ENCODE measurements around the gene ASF1A. TPM values are rescaled to one million over a fixed set of nuclear protein-coding genes. Genes with fewer than 3 reads are reported as not detected.
"Not testable (repeated sequence)": the region's sequence is repeated elsewhere in the genome, so short reads cannot be mapped to it uniquely, and the experiment has no call there.

The ASF1A gene
- polyA plus RNA-seq (2012; ENCODE audit: missing spikeins) = 17.5 TPM

DNA sequence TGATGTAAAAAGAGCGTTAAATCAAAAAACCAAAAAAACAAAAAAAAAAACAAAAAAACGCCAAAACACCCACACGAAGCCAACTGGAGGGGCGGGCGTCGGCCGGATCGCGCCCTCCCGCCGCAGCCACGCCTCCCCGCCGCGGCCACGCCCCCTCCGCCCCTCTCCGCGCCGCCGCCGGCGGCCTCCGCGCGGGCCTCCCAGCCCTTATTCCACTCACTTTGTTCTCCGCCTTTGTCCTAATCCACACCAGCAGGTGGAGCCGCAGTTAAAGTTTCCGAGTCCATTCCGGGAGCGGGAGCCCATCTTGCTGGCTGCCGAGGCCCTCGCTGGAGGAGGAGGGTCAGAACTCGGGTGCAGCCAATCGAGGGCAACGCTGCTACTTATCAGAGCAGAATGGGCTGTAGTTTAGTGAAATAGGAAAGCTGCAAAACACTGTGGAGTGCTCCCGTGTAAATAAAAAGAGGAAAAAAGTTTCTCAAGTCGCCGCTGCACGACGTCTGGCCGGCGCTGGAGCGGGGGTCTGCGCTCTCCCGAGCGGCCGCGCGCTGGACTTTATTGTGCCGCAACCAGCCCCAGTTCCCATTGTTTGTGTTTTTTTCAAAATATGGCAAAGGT lies at the start of gene ASF1A:
TSS of gene ASF1A (plus strand) at position 346 of the 618 bp plus-strand sequence. CDS start at position 608, 262 bp downstream.
- peak; percentile 56 for DNase-seq (ENCODE audit: insufficient read length)
- FAIRE-seq = peak; percentile 94
- TF ChIP-seq POLR2A (IDR thresholded peaks at IDR 0.05; ENCODE audit: low read depth, low read length) (peak; percentile 62), TAF1 (IDR thresholded peaks at IDR 0.05; ENCODE audit: borderline replicate concordance, low read depth, low read length) (peak; percentile 71; the same call in 1 of the 2 replicates), POLR2AphosphoS5 (IDR thresholded peaks at IDR 0.05; ENCODE audit: low read depth, low read length) (peak; percentile 68)

DNA sequence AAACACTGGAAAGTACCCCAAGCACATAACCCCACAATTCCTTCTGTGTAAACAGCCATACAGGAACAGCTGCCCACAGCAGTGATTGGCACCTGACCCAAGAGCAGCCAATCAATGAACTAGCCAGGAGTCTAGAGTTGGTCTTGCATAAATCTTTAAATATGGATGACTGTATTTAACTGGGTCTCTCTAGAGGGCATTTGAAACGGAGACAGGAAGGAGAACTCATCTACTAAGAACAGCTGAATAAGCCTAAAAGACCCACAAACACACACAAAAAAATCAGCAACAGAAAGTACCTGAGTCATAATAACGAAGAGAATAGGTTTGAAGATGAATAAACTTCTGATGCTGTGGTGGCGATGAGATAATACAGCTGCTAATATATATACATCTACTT lies 49.0 kb upstream of the ASF1A start:
- TF ChIP-seq POLR2A (IDR thresholded peaks at IDR 0.05; ENCODE audit: low read depth, low read length) (no peak), POLR2AphosphoS5 (IDR thresholded peaks at IDR 0.05; ENCODE audit: low read depth, low read length) (no peak), TAF1 (IDR thresholded peaks at IDR 0.05; ENCODE audit: borderline replicate concordance, low read depth, low read length) (no peak)
- DNase-seq (ENCODE audit: insufficient read length) (no peak), FAIRE-seq (peak; percentile 92)

GRCh38 chr6:118853408-118853807 lies 40.5 kb upstream of the ASF1A start:
- FAIRE-seq (no peak), DNase-seq (ENCODE audit: insufficient read length) (no peak)
- TF ChIP-seq TAF1 (IDR thresholded peaks at IDR 0.05; ENCODE audit: borderline replicate concordance, low read depth, low read length) = no peak
- no peak for TF ChIP-seq POLR2A (IDR thresholded peaks at IDR 0.05; ENCODE audit: low read depth, low read length)
- TF ChIP-seq POLR2AphosphoS5 (IDR thresholded peaks at IDR 0.05; ENCODE audit: low read depth, low read length) = no peak

- DNase-seq (ENCODE audit: insufficient read length) = no peak
- FAIRE-seq = no peak
- TF ChIP-seq POLR2A (IDR thresholded peaks at IDR 0.05; ENCODE audit: low read depth, low read length) (no peak), TAF1 (IDR thresholded peaks at IDR 0.05; ENCODE audit: borderline replicate concordance, low read depth, low read length) (no peak), POLR2AphosphoS5 (IDR thresholded peaks at IDR 0.05; ENCODE audit: low read depth, low read length) (no peak)
These were observed 37.7 kb upstream of the ASF1A start for GRCh38 chr6:118856301-118856700.

GRCh38 chr6:118859517-118860064 lies 34.4 kb upstream of the ASF1A start:
- no peak for DNase-seq (ENCODE audit: insufficient read length)
- FAIRE-seq = no peak
- TF ChIP-seq TAF1 (IDR thresholded peaks at IDR 0.05; ENCODE audit: borderline replicate concordance, low read depth, low read length) (no peak), POLR2AphosphoS5 (IDR thresholded peaks at IDR 0.05; ENCODE audit: low read depth, low read length) (no peak), POLR2A (IDR thresholded peaks at IDR 0.05; ENCODE audit: low read depth, low read length) (no peak)

DNA sequence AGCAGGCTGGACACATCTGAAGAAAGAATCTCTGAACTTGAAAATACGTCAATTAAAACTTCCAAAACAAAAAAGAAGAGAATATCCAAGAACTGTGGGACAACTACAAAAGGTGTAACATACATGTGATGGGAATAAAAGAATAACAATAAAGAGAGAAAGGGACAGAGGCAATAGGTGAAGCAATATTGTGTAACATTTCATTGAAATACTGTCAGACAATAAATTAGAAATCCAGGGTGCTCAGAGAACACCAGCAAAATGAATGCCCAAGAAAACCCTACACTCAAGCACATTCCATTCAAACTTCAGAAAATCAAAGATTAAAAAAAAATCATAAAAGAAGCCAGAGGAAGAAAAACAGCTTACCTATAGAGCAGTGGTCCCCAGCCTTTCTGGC lies 33.6 kb upstream of the ASF1A start:
- TF ChIP-seq POLR2A (IDR thresholded peaks at IDR 0.05; ENCODE audit: low read depth, low read length) = no peak
- no peak for TF ChIP-seq POLR2AphosphoS5 (IDR thresholded peaks at IDR 0.05; ENCODE audit: low read depth, low read length)
- no peak for TF ChIP-seq TAF1 (IDR thresholded peaks at IDR 0.05; ENCODE audit: borderline replicate concordance, low read depth, low read length)
- DNase-seq (ENCODE audit: insufficient read length) (no peak), FAIRE-seq (no peak)

- FAIRE-seq (peak; percentile 42), DNase-seq (ENCODE audit: insufficient read length) (no peak)
- TF ChIP-seq TAF1 (IDR thresholded peaks at IDR 0.05; ENCODE audit: borderline replicate concordance, low read depth, low read length) (no peak), POLR2AphosphoS5 (IDR thresholded peaks at IDR 0.05; ENCODE audit: low read depth, low read length) (no peak), POLR2A (IDR thresholded peaks at IDR 0.05; ENCODE audit: low read depth, low read length) (no peak)
These were observed 33.1 kb upstream of the ASF1A start for GRCh38 chr6:118860880-118861279.

DNA sequence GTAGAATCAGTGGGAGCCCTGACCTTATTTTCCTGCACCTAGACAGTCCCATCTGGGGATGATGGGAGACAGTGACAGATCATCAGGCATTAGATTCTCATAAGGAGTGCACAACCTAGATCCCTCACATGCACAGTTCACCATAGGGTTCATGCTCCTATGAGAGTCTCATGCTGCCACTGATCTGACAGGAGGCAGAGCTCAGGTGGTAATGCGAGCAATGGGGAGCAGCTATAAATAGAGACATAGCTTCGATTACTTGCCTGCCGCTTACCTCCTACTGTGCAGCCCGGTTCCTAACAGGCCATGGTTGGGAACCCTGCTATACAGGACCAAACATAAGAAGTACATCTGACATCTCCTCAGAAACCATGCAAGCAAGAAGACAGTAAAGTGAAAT lies 31.5 kb upstream of the ASF1A start:
- TF ChIP-seq POLR2A (IDR thresholded peaks at IDR 0.05; ENCODE audit: low read depth, low read length) = no peak
- no peak for TF ChIP-seq TAF1 (IDR thresholded peaks at IDR 0.05; ENCODE audit: borderline replicate concordance, low read depth, low read length)
- no peak for TF ChIP-seq POLR2AphosphoS5 (IDR thresholded peaks at IDR 0.05; ENCODE audit: low read depth, low read length)
- DNase-seq (ENCODE audit: insufficient read length) (no peak), FAIRE-seq (no peak)

DNA sequence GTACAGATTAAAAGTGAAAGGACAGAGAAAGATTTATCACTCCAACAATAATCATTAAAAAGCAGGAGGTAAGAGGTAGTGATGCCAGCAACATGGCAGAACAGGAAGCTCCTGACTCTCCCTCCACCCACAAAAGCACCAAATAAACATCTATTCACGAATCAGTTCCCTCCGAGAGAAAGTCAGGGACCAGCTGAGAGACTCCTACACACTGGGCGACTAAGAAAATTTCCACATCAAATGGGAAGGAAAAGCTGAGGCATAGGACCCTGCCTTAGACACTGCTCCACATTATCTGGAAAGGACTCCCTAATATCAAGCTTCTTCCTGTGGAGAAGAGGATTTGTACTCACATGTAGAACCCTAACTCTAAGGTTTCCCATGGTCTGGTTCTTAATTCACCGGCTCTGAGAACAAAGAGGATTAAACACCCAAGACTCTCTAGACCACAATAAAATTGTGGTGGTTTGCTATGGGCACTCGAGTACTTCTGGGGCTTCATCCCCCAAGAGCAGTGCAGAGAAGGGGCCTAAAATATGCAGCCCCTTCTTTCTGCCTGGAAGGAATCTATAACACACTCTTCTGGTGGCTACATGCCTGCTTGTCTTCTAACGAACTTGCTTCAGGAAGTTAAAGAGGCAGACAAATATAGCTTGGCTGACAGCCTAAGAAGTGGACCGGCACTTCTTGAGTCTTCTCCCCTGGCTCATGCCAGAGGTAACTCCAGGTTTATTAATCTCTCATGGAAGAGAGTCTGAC lies 29.4 kb upstream of the ASF1A start:
- FAIRE-seq = no peak
- no peak for DNase-seq (ENCODE audit: insufficient read length)

DNA sequence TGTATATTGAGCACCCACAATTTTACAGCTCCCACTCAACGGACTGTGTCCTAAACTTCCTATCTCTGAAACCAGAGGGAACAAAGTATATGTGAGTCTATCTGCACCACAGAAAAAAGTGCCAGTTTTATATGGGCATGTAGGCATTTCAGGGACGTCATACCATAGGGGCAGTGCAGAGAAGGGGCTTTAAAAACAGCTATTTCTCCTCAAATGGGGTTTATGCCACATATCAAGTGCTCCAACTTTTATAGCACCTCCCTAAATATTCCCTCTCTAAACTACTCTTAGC lies 28.9 kb upstream of the ASF1A start:
- FAIRE-seq = no peak

More for the DNA sequence above, 29.4 kb upstream of the ASF1A start:
- TF ChIP-seq POLR2A (IDR thresholded peaks at IDR 0.05; ENCODE audit: low read depth, low read length) (no peak), POLR2AphosphoS5 (IDR thresholded peaks at IDR 0.05; ENCODE audit: low read depth, low read length) (no peak), TAF1 (IDR thresholded peaks at IDR 0.05; ENCODE audit: borderline replicate concordance, low read depth, low read length) (no peak)

GRCh38 chr6:118867181-118867580 lies 26.8 kb upstream of the ASF1A start:
- TF ChIP-seq TAF1 (IDR thresholded peaks at IDR 0.05; ENCODE audit: borderline replicate concordance, low read depth, low read length) = no peak
- DNase-seq (ENCODE audit: insufficient read length) (no peak), FAIRE-seq (no peak)

More for the DNA sequence above, 28.9 kb upstream of the ASF1A start:
- DNase-seq (ENCODE audit: insufficient read length) = no peak
- no peak for TF ChIP-seq POLR2A (IDR thresholded peaks at IDR 0.05; ENCODE audit: low read depth, low read length)
- TF ChIP-seq TAF1 (IDR thresholded peaks at IDR 0.05; ENCODE audit: borderline replicate concordance, low read depth, low read length) = no peak
- TF ChIP-seq POLR2AphosphoS5 (IDR thresholded peaks at IDR 0.05; ENCODE audit: low read depth, low read length) = no peak

DNA sequence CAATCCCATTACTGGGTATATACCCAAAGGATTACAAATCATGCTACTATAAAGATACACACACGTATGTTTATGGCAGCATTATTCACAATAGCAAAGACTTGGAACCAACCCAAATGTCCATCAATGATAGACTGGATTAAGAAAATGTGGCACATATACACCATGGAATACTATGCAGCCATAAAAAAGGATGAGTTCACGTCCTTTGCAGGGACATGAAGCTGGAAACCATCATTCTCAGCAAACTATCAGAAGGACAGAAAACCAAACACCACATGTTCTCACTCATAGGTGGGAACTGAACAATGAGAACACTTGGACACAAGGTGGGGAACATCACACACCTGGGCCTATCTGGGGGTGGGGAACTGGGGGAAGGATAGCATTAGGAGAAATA lies 25.1 kb upstream of the ASF1A start:
- not testable (repeated sequence) for DNase-seq (ENCODE audit: insufficient read length); FAIRE-seq

All from GM12892 (cell line).